Neuron (in vitro differentiated cells): ENCODE results near the gene KCNC3.
"Not testable (repeated sequence)": the region's sequence is repeated elsewhere in the genome, so short reads cannot be mapped to it uniquely, and the experiment has no call there.

Source experiments
- H2AFZ ChIP-seq: one replicate; pipeline ENCODE4 v1.6.1; 2013; ENCODE audit warnings: low read depth, mild to moderate bottlenecking, inconsistent platforms, low read length, moderate library complexity
- H3K27me3 ChIP-seq: one replicate; pipeline ENCODE4 v1.6.1; 2013; ENCODE audit warnings: low read length; ENCODE audit not compliant: insufficient read depth
- H3K36me3 ChIP-seq: one replicate; pipeline ENCODE4 v1.6.1; 2013; ENCODE audit warnings: low read length; ENCODE audit not compliant: insufficient read depth
- H3K4me1 ChIP-seq: one replicate; pipeline ENCODE4 v1.6.1; 2013; ENCODE audit warnings: low read length; ENCODE audit not compliant: insufficient read depth
- H3K4me3 ChIP-seq: 2 replicates; pipeline ENCODE4 v1.5.1; 2013; ENCODE audit warnings: mild to moderate bottlenecking, low read length, moderate library complexity
- H3K9me3 ChIP-seq: one replicate; pipeline ENCODE4 v1.6.1; 2013; ENCODE audit warnings: low read length

Gene KCNC3

GRCh38 chr19:50362030-50362412 is 32.8 kb upstream of the KCNC3 start:
- H3K27me3 ChIP-seq, result no peaks in the 10 kb centered on the region
- no peaks in the 10 kb centered on the region for H3K36me3 ChIP-seq
- no peaks in the 10 kb centered on the region for H3K4me1 ChIP-seq
- no peak overlapping the region for H2AFZ ChIP-seq
- peaks cover 2% of the 10 kb centered on the region for H3K9me3 ChIP-seq
- H3K4me3 ChIP-seq, result no peak overlapping the region

GRCh38 chr19:50361290-50362029 is 32.3 kb upstream of the KCNC3 start:
- H3K27me3 ChIP-seq, result no peaks in the 10 kb centered on the region
- H3K36me3 ChIP-seq, result no peaks in the 10 kb centered on the region
- peaks cover 2% of the 10 kb centered on the region for H3K9me3 ChIP-seq
- H2AFZ ChIP-seq, result no peak overlapping the region
- H3K4me3 ChIP-seq, result no peak overlapping the region
- H3K4me1 ChIP-seq, result no peaks in the 10 kb centered on the region

GRCh38 chr19:50359328-50359818 is 30.2 kb upstream of the KCNC3 start:
- no peaks in the 10 kb centered on the region for H3K4me1 ChIP-seq
- no peak overlapping the region for H3K4me3 ChIP-seq
- no peaks in the 10 kb centered on the region for H3K27me3 ChIP-seq
- no peaks in the 10 kb centered on the region for H3K36me3 ChIP-seq
- no peak overlapping the region for H2AFZ ChIP-seq
- H3K9me3 ChIP-seq, result peaks cover 2% of the 10 kb centered on the region

GRCh38 chr19:50358483-50359327 is 29.5 kb upstream of the KCNC3 start:
- no peak overlapping the region for H3K4me3 ChIP-seq
- H3K4me1 ChIP-seq, result no peaks in the 10 kb centered on the region
- no peaks in the 10 kb centered on the region for H3K27me3 ChIP-seq
- no peak overlapping the region for H2AFZ ChIP-seq
- H3K36me3 ChIP-seq, result no peaks in the 10 kb centered on the region
- peaks cover 2% of the 10 kb centered on the region for H3K9me3 ChIP-seq

- no peaks in the 10 kb centered on the region for H3K36me3 ChIP-seq
- no peak overlapping the region for H2AFZ ChIP-seq
- no peak overlapping the region for H3K4me3 ChIP-seq
- peaks cover 2% of the 10 kb centered on the region for H3K9me3 ChIP-seq
- no peaks in the 10 kb centered on the region for H3K27me3 ChIP-seq
- no peaks in the 10 kb centered on the region for H3K4me1 ChIP-seq
Measured at GRCh38 chr19:50357178-50358100, 28.3 kb upstream of the KCNC3 start.

- Histone ChIP-seq H3K36me3 (no peaks in the 10 kb centered on the region), H3K9me3 (peaks cover 2% of the 10 kb centered on the region), H3K27me3 (no peaks in the 10 kb centered on the region), H2AFZ (no peak overlapping the region), H3K4me3 (no peak overlapping the region), H3K4me1 (no peaks in the 10 kb centered on the region)
Measured at GRCh38 chr19:50356691-50357177, 27.6 kb upstream of the KCNC3 start.

GRCh38 chr19:50353487-50353880 is 24.3 kb upstream of the KCNC3 start:
- H3K9me3 ChIP-seq, H3K36me3 ChIP-seq, H3K4me1 ChIP-seq, H3K4me3 ChIP-seq, H3K27me3 ChIP-seq, H2AFZ ChIP-seq: not testable (repeated sequence)

GRCh38 chr19:50352242-50352641 is 23.1 kb upstream of the KCNC3 start:
- H3K36me3 ChIP-seq, result no peaks in the 10 kb centered on the region
- no peaks in the 10 kb centered on the region for H3K27me3 ChIP-seq
- no peaks in the 10 kb centered on the region for H3K4me1 ChIP-seq
- no peaks in the 10 kb centered on the region for H3K9me3 ChIP-seq
- no peak overlapping the region for H3K4me3 ChIP-seq
- H2AFZ ChIP-seq, result no peak overlapping the region

GRCh38 chr19:50349277-50350057 is 20.3 kb upstream of the KCNC3 start:
- Histone ChIP-seq H2AFZ (no peak overlapping the region), H3K9me3 (peaks cover 5% of the 10 kb centered on the region), H3K4me1 (no peaks in the 10 kb centered on the region), H3K4me3 (no peak overlapping the region), H3K27me3 (no peaks in the 10 kb centered on the region), H3K36me3 (peaks cover 4% of the 10 kb centered on the region)

GRCh38 chr19:50347089-50347581 is 18.0 kb upstream of the KCNC3 start:
- not testable (repeated sequence) for H3K36me3 ChIP-seq, H3K9me3 ChIP-seq, H3K27me3 ChIP-seq, H3K4me1 ChIP-seq, H2AFZ ChIP-seq, H3K4me3 ChIP-seq

GRCh38 chr19:50344661-50345318 is 15.6 kb upstream of the KCNC3 start:
- Histone ChIP-seq H3K4me1 (no peaks in the 10 kb centered on the region), H2AFZ (no peak overlapping the region), H3K36me3 (peaks cover 4% of the 10 kb centered on the region), H3K27me3 (no peaks in the 10 kb centered on the region), H3K4me3 (no peak overlapping the region), H3K9me3 (peaks cover 8% of the 10 kb centered on the region)
